Body of pancreas (tissue), 4 donors: ENCODE data around the gene BRD3. TPM values are rescaled to one million over a fixed set of nuclear protein-coding genes. Genes with fewer than 3 reads are reported as not detected.
"Not testable (repeated sequence)": the region's sequence is repeated elsewhere in the genome, so short reads cannot be mapped to it uniquely, and the experiment has no call there.

Source experiments
- ATAC-seq: fragments of 150-250 bp; one replicate; pipeline ENCODE4 v1.9.1; 2016
- DNase-seq, 4 donors: peaks; one replicate each; pipeline ENCODE4 v3.0.0-alpha.2; 2019
- H3K27ac ChIP-seq, 4 donors: fragments of 200-600 bp; sonication (generic); 1 replicate in 3 of 4; 2 replicates in 1 of 4; pipeline versions ENCODE4 v1.5.1 to v1.6.1; 2016 to 2019; ENCODE audit warnings: mild to moderate bottlenecking in 1 of 4, mixed read lengths in 1 of 4, moderate library complexity in 1 of 4
- H3K27me3 ChIP-seq, 2 donors: fragments of 200-600 bp; sonication (generic); one replicate each; pipeline ENCODE4 v1.6.0; 2016; ENCODE audit warnings: mild to moderate bottlenecking in 1 of 2
- H3K36me3 ChIP-seq, 2 donors: fragments of 200-600 bp; sonication (generic); replicated peaks in 1 of 2; 2 replicates each; pipeline ENCODE4 v1.5.1; 2016; ENCODE audit warnings: low read depth in 2 of 2; ENCODE audit not compliant: insufficient read depth in 1 of 2
- H3K4me1 ChIP-seq: fragments of 200-600 bp; sonication (generic); one replicate; pipeline ENCODE4 v1.6.0; 2016
- H3K4me3 ChIP-seq, 2 donors: fragments of 200-600 bp; sonication (generic); 1 replicate in 1 of 2; 2 replicates in 1 of 2; pipeline ENCODE4 v1.5.1; 2016 to 2019
- H3K9me3 ChIP-seq, 3 donors: fragments of 200-600 bp; sonication (generic); 1 replicate in 2 of 3; 2 replicates in 1 of 3; pipeline ENCODE4 v1.5.1; 2016
- POLR2A ChIP-seq, 3 donors: fragments of 450-650 bp; IDR thresholded peaks; one replicate each; pipeline ENCODE4 v1.6.1; 2016; ENCODE audit warnings: antibody characterized with exemption in 3 of 3, mild to moderate bottlenecking in 2 of 3
- WGBS, 2 donors: methylation state at CpG; one replicate each; pipeline ENCODE4 v1.1.5; 2017; 5-methylcytosine and 5-hydroxymethylcytosine counted together
- intact Hi-C: fragments of 100-400 bp; cut with DNase I; formaldehyde crosslinking; loops from one replicate; pipeline ENCODE4 v1.15.1; 2023
- total RNA-seq, 2 donors: library from RNA; depleted of rRNA; stranded (reverse); fragments of >200 nt; gene quantifications; one replicate each; pipeline ENCODE4 v1.1.0, GENCODE V29; 2016
- TF ChIP-seq, protein P1 (sequence below), 7 experiments: fragments of 450-650 bp in 4 of 7; fragments of 200-600 bp in 3 of 7; sonication (generic) in 3 of 7; IDR thresholded peaks; one replicate each; pipeline ENCODE4 v1.5.1; 2016 to 2019; ENCODE audit warnings: antibody characterized with exemption in 7 of 7

Gene BRD3
- total RNA-seq, 2 donors from 2014 or later = 12.2 to 27.4 TPM

DNA sequence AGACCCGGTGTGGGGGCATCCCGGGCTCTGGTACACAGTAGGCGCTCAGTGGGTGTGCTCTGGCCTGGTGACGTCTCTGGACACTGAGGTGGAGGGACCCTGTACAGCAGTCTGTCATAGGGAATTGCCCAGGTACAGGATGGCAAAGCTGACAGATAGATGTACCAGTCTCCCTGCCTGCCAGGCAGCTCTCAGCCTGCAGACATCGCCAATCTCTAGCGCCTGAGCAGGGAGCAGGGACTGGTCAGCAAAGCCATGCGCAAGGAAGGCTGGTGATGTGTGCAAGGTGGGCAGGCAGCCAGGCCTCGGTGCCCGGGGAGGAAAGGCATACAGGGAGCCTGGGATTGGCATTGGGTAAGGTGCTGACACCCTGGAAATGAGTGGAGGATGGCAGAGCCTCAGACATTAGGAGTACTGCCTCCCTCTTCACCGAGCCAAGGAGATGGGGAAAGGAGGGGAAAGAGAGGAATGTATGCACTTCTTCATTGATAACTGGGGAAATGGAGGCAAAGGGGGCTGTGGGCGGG, 33.9 kb upstream of the BRD3 start:
- no peak overlapping the region for H3K4me3 ChIP-seq
- H3K27ac ChIP-seq = no peak overlapping the region
- WGBS, 2 donors = 46 to 68% methylated on average over 10 to 11 of the region's 11 CpGs
- intact Hi-C loops = no loop called here
- DNase-seq = no peak
- TF ChIP-seq, protein P1, sequence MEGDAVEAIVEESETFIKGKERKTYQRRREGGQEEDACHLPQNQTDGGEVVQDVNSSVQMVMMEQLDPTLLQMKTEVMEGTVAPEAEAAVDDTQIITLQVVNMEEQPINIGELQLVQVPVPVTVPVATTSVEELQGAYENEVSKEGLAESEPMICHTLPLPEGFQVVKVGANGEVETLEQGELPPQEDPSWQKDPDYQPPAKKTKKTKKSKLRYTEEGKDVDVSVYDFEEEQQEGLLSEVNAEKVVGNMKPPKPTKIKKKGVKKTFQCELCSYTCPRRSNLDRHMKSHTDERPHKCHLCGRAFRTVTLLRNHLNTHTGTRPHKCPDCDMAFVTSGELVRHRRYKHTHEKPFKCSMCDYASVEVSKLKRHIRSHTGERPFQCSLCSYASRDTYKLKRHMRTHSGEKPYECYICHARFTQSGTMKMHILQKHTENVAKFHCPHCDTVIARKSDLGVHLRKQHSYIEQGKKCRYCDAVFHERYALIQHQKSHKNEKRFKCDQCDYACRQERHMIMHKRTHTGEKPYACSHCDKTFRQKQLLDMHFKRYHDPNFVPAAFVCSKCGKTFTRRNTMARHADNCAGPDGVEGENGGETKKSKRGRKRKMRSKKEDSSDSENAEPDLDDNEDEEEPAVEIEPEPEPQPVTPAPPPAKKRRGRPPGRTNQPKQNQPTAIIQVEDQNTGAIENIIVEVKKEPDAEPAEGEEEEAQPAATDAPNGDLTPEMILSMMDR (IDR thresholded peaks at IDR 0.05) = no peak
- TF ChIP-seq POLR2A (IDR thresholded peaks at IDR 0.05) = no peak
- no peaks in the 10 kb centered on the region for H3K36me3 ChIP-seq
- H3K4me1 ChIP-seq = no peaks in the 10 kb centered on the region
- H3K9me3 ChIP-seq = no peaks in the 10 kb centered on the region
- ATAC-seq = no peak
- H3K27me3 ChIP-seq = no peaks in the 10 kb centered on the region

DNA sequence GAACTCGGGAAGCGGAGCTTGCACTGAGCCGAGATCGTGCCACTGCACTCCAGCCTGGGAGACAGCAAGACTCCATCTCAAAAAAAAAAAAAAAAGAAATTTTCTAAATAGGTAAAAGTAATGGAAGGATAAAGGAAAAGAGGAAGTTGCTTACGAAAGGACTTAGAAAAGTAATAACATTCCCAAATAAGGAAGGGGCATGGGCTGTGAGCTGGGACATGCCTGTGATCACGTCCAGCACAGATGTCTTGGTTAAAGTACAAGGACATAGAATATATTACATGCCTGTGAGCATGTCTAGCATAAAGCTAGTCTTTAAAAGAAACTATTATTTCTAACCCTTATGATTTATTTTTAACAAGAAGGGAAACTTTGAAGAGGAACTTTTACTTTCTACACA, 33.3 kb upstream of the BRD3 start:
- H3K36me3 ChIP-seq, DNase-seq, H3K27me3 ChIP-seq, ATAC-seq, intact Hi-C loops, H3K4me1 ChIP-seq, H3K9me3 ChIP-seq, H3K27ac ChIP-seq, H3K4me3 ChIP-seq: not testable (repeated sequence)
- WGBS, 2 donors = 61% methylated on average over 6 of the region's 6 CpGs

DNA sequence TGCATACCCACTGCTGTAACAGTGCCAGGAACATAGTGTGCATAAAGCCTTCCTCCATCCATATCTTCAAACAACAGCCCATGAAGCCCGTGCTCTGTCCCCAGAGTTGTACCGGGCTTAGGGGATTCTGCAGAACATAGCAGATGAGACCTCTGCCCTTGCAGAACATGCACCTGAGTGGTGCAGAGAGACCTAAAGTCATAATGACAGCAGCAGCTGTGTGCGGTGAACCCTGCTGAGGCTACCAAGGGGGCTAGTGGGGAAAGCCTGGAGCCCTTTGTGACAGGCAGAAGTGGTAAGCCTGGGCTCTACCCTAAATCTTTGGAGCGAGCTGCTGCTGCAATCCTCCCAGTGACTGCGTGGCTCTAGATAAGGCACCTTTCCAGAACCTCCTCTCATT, 32.2 kb upstream of the BRD3 start:
- Histone ChIP-seq H3K4me3 (no peak overlapping the region), H3K4me1 (no peaks in the 10 kb centered on the region)
- TF ChIP-seq, protein P1 (IDR thresholded peaks at IDR 0.05) = no peak
- TF ChIP-seq POLR2A (IDR thresholded peaks at IDR 0.05) = no peak

DNA sequence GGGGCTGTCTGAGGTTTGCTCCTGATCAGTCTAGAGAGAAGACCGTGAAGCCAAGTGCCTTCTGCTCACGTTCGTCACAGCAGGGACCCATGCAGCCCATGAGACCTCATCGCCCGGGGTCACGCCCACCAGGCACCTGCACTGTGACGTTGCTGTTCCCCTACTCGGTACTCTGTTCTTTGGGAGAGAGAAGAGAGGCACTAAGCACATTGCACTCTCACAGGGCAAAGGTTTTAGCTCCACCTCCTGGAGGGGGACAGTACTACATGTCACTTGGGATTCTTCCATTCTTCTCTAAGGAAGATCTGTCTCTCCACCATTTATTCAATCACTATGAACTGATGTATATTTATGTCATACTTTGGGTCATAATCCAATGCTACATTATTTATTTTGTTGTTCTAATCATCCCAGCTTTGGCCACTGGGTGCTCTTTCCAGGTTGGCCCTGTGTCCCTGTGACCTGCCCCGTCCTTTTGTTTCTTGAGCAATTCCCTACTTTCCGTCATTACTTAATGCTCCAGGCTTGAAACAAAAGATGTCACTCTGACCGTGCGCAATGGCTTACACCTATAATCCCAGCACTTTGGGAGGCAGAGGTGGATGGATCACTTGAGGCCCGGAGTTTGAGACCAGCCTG, 31.4 kb upstream of the BRD3 start:
- DNase-seq = peak; percentile 53 to 69 (median 62)
- 33% methylated on average over 11 to 13 of the region's 13 CpGs for WGBS, 2 donors

More for the DNA sequence above, 32.2 kb upstream of the BRD3 start:
- ATAC-seq (no peak), DNase-seq (no peak)
- intact Hi-C loops = no loop called here
- Histone ChIP-seq H3K27me3 (no peaks in the 10 kb centered on the region), H3K36me3 (no peaks in the 10 kb centered on the region), H3K9me3 (no peaks in the 10 kb centered on the region), H3K27ac (no peak overlapping the region)
- 84 to 87% methylated on average over 3 to 5 of the region's 5 CpGs for WGBS, 2 donors

DNA sequence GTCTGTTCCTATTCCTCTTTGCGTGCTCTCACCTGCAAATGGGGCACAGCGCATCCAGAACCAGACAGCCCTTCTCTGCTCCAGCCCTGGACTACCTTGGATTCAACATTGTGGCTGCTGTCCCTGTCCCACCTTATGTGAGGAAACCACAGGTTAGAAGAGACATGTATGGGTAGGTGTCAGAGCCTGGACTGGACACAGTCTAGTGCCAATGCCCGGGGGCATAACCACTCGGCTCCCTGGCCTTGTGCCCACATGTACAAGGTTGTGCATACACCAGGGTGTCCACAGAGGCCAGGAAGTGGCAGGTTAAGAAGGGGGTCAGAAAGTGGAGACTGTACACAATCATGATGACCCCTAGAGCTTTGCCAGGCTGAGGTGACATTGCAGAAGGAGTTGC, 22.1 kb upstream of the BRD3 start:
- Histone ChIP-seq H3K4me3 (no peak overlapping the region), H3K9me3 (no peaks in the 10 kb centered on the region), H3K36me3 (no peaks in the 10 kb centered on the region), H3K27me3 (no peaks in the 10 kb centered on the region), H3K4me1 (no peaks in the 10 kb centered on the region), H3K27ac (no peak overlapping the region)
- ATAC-seq (no peak), DNase-seq (no peak)
- TF ChIP-seq POLR2A (IDR thresholded peaks at IDR 0.05) = no peak
- TF ChIP-seq, protein P1 (IDR thresholded peaks at IDR 0.05) = no peak
- intact Hi-C loops = no loop called here
- 59 to 64% methylated on average over 3 to 4 of the region's 4 CpGs for WGBS, 2 donors

More for the DNA sequence above, 31.4 kb upstream of the BRD3 start:
- Histone ChIP-seq H3K9me3 (no peaks in the 10 kb centered on the region), H3K4me1 (no peaks in the 10 kb centered on the region), H3K36me3 (no peaks in the 10 kb centered on the region), H3K27ac (no peak overlapping the region), H3K4me3 (no peak overlapping the region), H3K27me3 (no peaks in the 10 kb centered on the region)
- peak; percentile 73 for ATAC-seq
- intact Hi-C loops = no loop called here
- TF ChIP-seq, protein P1 (IDR thresholded peaks at IDR 0.05) = peak; percentile 55 to 79 (median 73)
- no peak for TF ChIP-seq POLR2A (IDR thresholded peaks at IDR 0.05)
